HG03521 (cell line): Measurements from ENCODE around the gene ZBTB20.

Source experiments
- ATAC-seq: cut with Tn5 transposase; IDR thresholded peaks from one replicate; pipeline ENCODE4 v1.9.1; 2021; ENCODE audit warnings: mild to moderate bottlenecking, moderate library complexity; ENCODE audit not compliant: unreplicated experiment

Gene ZBTB20

GRCh38 chr3:114285648-114286230 is 861.3 kb downstream of the ZBTB20 start:
- ATAC-seq: no peak

GRCh38 chr3:114284644-114285043 is 862.4 kb downstream of the ZBTB20 start:
- ATAC-seq: no peak
